Right forelimb (tissue), 1 donor: ENCODE measurements around the gene RARS1.

ENCODE experiments used
- DNase-seq: peaks from one replicate; pipeline ENCODE4 v3.0.0-alpha.2; 2018

RARS1 gene

GRCh38 chr5:168563959-168564358 lies 77.7 kb downstream of the RARS1 start:
- no peak for DNase-seq

- no peak for DNase-seq
Observed at GRCh38 chr5:168568738-168569137, 82.5 kb downstream of the RARS1 start.
